GM19351 (cell line): ENCODE data around the gene BTG4.

Source experiments
- ATAC-seq: cut with Tn5 transposase; IDR thresholded peaks from one replicate; pipeline ENCODE4 v1.9.1; 2021; ENCODE audit warnings: mild to moderate bottlenecking, moderate library complexity; ENCODE audit not compliant: unreplicated experiment

Gene BTG4

GRCh38 chr11:111456086-111456858 lies 55.9 kb downstream of the BTG4 start:
- no peak for ATAC-seq

DNA sequence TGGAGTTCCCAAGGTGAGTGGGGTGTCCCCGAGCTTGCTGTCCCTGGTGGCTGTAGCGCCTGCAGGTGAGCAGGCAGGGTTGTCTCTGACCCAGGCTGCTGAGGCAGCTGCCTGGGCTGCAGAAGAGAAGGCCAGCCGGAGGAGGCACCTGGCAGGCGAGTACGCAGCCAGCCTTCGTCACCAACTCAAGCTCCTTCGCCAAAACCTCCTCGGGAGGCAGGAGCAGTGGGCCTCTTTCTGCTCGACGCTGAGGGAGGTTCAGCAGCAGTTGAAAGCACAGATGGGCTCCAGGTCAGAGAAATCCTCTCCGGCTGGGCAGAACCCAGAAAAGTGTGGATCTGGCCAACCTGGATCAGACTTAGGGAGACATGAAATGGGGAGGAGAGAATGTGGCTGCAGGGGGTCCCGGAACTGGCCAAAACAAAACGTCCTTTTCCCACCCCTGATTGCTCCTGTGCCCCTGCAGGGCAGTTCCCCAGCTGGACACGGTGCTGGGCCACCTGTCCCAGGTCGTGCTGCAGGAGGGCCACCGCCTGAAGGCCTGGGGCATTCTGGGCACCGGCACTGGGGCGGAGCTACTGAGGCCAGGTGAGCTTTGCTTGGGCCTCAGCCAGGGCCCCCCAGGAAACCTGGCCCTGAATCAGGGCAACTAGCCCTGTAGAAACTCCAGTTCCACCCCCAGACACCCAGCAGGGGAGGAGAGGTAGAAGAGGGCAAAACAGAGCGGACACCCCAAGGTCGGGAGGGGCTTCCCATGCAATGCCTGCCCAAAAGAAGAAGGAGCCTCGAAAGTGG lies 56.7 kb downstream of the BTG4 start:
- ATAC-seq = no peak

DNA sequence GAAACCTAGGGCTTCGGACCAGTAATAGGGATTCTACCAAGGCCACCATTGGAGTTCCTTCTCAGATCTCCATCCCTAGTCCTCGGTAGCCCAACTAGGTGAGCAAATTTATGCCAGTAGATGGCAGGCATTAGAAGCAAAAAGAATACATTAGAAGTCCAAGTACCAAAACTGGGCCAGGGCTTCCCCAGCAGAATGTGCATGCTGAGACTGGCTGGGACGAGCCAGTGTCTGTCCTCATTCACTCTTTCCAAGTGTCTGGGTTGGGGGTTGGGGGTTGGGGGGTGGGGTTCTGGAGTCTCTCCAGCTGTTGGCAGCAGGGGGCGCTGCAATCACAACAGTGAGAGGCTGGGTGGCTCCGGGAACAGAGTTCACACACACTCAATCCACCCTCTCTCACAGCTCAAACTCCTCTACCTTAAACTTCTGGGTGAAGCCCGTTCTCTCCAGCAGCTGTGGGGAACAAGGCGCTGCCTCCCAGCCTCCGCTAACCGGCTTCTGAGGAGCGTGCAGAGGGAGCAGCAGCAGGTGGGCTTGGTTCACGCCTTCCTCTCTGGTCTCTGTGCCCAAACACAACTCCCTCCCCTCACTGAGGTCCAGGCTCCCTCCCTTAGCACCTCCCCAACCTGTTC lies 57.5 kb downstream of the BTG4 start:
- no peak for ATAC-seq

GRCh38 chr11:111452817-111453552 lies 59.2 kb downstream of the BTG4 start:
- no peak for ATAC-seq

DNA sequence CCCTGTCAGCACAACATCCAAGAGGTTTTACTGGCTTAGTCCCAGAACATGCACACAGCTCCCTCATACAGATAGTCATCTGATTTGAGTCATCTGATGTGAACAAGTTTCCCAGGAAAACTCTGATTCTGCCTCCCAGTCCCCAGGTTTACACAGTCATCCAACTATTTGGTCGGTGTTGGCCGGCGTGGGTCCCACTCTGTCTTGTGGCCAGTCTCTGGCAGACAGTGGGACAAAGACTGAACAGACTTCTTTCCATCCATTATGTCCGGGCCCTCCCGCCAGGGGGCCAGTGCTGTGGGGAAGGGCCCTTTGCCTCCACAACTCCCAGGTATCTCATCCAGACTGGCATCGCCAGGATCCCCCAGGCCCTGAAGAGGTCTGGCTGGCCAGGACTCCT lies 60.0 kb downstream of the BTG4 start:
- ATAC-seq = no peak

DNA sequence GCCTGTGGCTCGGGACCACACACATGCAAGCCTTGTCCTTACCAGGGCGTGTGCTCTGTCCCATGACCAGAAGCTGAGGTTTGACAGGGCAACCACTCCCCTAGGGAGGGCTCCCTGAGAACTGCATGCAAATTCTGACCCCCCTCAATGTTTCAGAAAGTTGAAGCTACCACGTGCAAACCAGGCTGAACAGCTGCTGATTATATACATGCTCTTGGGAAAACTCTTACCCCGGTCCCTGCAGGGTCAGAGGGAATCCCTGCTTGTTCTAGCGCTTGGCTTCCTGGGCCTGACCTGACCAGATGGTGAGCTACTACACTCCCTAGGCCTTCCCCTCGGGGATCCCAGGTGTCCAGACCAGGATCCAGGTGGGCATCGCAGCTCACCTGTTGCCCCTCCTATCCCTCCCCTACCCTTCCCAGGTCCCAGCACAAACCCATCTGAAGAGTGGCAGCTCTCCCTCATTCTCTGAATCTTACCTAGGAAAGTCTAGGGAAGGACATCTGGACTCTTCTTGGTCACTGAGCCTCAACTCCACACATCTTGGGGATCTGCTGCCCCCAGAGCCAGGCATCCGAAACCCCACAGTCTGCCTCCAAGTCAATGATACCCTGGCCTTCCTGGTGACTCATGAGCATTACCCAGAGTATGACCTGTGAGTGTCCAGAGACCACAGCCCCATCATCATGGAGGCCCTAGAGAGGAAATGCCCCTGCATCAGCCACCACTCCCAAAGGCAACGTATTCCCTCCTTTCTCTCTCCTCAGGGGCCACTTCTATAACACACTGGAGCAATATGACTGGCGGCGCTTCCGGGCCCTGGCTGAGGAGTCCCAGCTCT lies 61.5 kb downstream of the BTG4 start:
- peak; percentile 78 for ATAC-seq

DNA sequence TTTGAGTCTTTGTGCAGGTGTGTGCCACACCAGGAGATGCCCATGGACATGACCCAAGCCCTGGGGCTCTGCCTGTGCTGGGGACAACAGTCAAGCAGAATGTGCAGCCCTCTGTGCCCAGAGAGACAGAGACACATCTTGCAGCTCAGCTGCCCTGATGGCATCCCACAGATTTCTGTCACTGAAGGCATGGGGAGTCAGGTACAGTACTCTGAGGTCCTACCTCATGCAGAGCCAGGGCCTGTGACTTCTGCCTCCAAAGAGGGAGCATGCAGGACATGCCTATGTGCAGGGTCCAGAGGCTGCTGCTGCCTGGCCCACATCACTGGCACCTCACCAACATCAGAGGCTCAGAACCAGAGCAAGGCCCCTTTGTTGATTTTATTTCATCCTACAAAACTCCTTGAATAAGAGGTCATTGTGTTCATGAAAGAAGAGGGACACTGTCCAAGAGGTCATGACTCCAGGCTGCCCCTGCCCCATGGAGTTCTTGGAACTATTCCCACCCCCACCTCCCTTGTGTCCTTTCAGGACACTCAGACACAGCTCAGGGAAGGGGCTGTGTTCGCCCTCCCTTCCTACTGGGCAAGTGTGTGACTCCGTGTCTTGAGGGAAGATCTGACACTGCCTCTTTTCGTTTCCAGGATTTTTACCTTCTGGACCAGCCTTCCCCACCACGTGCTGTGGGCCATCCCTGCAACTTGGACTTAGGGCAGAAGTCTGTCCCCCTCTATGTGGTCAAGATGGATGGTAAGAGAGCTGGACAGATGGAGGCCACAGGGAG lies 62.3 kb downstream of the BTG4 start:
- no peak for ATAC-seq

GRCh38 chr11:111448831-111449557 lies 63.2 kb downstream of the BTG4 start:
- no peak for ATAC-seq

DNA sequence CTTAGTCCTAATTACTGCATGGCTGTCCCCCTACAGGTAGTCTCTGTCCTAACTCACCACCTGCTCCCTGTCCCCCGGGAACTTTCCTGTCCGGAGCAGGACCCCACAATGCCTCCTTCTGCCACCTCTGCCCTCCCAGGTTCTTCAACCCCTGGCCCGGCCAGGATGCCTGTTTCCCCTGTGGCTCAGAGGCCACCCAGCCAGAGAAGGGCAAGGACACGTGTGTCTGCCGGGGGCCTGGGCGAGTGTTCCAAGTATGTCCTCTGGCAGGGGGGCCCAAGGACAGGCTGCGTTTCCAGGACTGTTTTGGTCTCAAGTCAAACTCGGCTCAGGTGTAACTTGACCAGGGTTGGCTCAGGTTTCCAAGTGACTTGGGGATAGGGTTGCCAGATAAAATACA lies 63.8 kb downstream of the BTG4 start:
- no peak for ATAC-seq

- no peak for ATAC-seq
Observed at GRCh38 chr11:111447931-111448330, 64.3 kb downstream of the BTG4 start.

DNA sequence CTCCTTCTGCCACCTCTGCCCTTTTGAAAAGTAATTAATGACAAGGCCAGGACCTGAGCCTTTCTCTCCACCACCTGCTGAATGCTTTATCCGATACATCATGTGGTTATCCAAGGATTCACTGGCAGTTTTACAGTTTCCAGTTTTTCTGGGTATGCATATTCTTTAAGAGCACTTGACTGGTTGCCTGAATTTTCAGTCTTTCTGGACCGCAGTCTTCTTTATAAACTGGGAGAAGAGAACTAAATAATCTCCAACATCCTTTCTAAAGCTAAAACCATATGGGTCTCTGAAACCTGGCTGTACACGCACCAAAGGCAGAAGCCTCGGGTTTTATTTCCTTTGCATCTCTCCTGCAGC lies 65.1 kb downstream of the BTG4 start:
- ATAC-seq = no peak

GRCh38 chr11:111446404-111447111 lies 65.6 kb downstream of the BTG4 start:
- peak; percentile 89 for ATAC-seq

- no peak for ATAC-seq
Observed at GRCh38 chr11:111445586-111445985, 66.6 kb downstream of the BTG4 start.
